BJ (cell line): ENCODE measurements around the gene IL18BP. TPM values are rescaled to one million over a fixed set of nuclear protein-coding genes. Genes with fewer than 3 reads are reported as not detected.

Experiments used
- CTCF ChIA-PET: fragments of 350-600 bp; formaldehyde crosslinking; extraction: SDS; loops from one replicate; lab custom pipeline; 2021; ENCODE audit warnings: antibody characterized with exemption, inconsistent platforms; lab: Yijun Ruan, JAX
- POLR2A ChIA-PET: fragments of 300-600 bp; sonication (Branson Sonifier 250); formaldehyde crosslinking; extraction: SDS; loops from one replicate; lab custom pipeline; 2021; ENCODE audit warnings: antibody characterized with exemption; lab: Charles Lee
- DNase-seq: peaks from one replicate; pipeline ENCODE4 v3.0.0-alpha.2; 2011; ENCODE audit warnings: low read depth
- H3K27me3 ChIP-seq: 2 replicates; pipeline ENCODE4 v1.6.0; 2011; ENCODE audit warnings: low read length; ENCODE audit not compliant: control insufficient read depth, insufficient read depth
- H3K36me3 ChIP-seq: 2 replicates; pipeline ENCODE4 v1.5.1; 2011; ENCODE audit warnings: low read length; ENCODE audit not compliant: control insufficient read depth, insufficient read depth
- H3K4me3 ChIP-seq: 2 replicates; pipeline ENCODE4 v1.5.1; 2011; ENCODE audit warnings: low read depth, mild to moderate bottlenecking, control low read depth, low read length
- polyA plus RNA-seq: library from polyadenylated mRNA; depleted of rRNA; stranded (reverse); fragments of >200 nt; gene quantifications from 2 replicates; pipeline ENCODE4 v1.2.3, GENCODE V29; 2011
- TF ChIP-seq, protein P1 (sequence below): IDR thresholded peaks from 2 replicates; pipeline ENCODE4 v1.5.1; 2011; ENCODE audit warnings: low read depth, mild to moderate bottlenecking, control low read depth, inconsistent platforms, low read length, moderate library complexity; ENCODE audit not compliant: insufficient read depth

Gene IL18BP
- polyA plus RNA-seq, 1 experiment, result 3.2 TPM

DNA sequence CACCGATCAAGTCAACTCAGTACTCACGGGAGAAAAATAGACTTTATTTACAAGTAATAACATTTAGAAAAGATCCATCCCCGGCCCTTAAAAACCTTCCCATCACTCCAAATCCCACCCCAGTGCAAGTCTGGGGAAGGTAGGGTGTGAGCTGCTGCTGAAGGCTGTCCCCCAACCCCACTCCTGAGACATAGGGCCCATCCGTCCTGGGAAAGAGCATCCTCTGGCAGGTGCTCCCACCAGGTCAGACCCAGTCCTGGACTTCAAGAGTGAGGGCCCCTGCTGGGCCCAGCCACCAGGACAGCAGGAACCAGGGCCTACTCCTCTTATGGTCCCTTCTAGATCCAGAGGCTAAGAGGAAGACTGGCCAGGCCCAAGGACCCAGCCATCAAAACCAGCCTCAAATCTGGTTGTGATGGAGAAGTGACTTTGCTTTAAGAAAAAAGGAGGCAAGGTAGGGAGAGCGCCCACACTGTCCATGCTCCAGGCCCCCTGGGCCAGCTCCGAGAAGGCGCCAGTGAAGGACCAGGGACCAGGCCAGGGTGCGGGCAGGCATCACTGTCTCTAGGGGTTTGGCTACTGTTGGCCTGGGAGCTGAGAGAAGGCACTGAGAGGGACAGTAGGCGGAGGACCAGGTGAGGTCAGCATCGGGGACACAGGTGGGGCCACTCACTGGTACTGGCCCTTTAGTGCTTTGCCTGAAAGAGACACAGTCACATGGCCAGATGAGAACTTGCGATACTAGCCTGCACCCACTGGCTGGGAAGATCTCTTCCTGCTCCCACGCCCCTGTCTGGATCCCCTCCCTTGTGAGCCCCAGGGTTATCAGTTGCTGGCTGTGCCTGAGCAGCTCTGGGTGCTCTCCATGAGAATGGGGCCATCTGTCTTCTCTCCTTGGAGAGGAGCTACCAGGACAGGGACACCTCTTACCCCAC lies 4.4 kb downstream of the IL18BP start:
- Histone ChIP-seq H3K4me3 (no peak overlapping the region), H3K27me3 (no peaks in the 10 kb centered on the region), H3K36me3 (peaks cover 59% of the 10 kb centered on the region)
- no peak for DNase-seq
- CTCF ChIA-PET, result interaction anchor here (0.5 to 3.1 kb wide), 6 partner anchors 12 to 428 kb away, joined by 3 to 19 read pairs (median 3); no protein-coding TSS in a partner anchor
- TF ChIP-seq, protein P1, sequence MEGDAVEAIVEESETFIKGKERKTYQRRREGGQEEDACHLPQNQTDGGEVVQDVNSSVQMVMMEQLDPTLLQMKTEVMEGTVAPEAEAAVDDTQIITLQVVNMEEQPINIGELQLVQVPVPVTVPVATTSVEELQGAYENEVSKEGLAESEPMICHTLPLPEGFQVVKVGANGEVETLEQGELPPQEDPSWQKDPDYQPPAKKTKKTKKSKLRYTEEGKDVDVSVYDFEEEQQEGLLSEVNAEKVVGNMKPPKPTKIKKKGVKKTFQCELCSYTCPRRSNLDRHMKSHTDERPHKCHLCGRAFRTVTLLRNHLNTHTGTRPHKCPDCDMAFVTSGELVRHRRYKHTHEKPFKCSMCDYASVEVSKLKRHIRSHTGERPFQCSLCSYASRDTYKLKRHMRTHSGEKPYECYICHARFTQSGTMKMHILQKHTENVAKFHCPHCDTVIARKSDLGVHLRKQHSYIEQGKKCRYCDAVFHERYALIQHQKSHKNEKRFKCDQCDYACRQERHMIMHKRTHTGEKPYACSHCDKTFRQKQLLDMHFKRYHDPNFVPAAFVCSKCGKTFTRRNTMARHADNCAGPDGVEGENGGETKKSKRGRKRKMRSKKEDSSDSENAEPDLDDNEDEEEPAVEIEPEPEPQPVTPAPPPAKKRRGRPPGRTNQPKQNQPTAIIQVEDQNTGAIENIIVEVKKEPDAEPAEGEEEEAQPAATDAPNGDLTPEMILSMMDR, result no peak
- POLR2A ChIA-PET, result no interaction called here

DNA sequence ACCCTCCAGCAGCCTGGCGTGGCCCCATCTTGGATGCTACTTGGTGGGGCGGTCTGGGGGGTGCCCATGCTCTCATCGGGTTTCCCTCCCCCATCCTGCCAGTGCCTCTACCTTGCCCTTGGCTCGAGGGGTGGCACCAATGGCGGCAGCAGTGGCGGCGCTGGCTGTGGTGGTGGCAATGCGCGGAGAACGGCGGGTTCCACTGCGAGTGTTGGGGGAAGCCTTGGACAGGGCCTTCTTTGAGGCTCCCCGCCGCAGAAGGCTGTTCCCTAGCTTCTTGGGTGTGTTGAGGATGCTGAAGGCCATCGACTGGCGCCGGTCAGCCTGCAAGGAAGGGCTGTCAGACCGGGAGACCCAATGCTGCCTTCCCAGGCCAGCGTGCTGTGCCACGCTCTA lies 5.1 kb downstream of the IL18BP start:
- Histone ChIP-seq H3K27me3 (no peaks in the 10 kb centered on the region), H3K4me3 (no peak overlapping the region), H3K36me3 (peaks cover 63% of the 10 kb centered on the region)
- DNase-seq, result no peak
- ChIA-PET POLR2A (no interaction called here), CTCF (interaction anchor here (0.5 to 3.1 kb wide), 6 partner anchors 12 to 179 kb away, joined by 3 to 19 read pairs (median 4); no protein-coding TSS in a partner anchor)
- TF ChIP-seq, protein P1, result no peak

DNA sequence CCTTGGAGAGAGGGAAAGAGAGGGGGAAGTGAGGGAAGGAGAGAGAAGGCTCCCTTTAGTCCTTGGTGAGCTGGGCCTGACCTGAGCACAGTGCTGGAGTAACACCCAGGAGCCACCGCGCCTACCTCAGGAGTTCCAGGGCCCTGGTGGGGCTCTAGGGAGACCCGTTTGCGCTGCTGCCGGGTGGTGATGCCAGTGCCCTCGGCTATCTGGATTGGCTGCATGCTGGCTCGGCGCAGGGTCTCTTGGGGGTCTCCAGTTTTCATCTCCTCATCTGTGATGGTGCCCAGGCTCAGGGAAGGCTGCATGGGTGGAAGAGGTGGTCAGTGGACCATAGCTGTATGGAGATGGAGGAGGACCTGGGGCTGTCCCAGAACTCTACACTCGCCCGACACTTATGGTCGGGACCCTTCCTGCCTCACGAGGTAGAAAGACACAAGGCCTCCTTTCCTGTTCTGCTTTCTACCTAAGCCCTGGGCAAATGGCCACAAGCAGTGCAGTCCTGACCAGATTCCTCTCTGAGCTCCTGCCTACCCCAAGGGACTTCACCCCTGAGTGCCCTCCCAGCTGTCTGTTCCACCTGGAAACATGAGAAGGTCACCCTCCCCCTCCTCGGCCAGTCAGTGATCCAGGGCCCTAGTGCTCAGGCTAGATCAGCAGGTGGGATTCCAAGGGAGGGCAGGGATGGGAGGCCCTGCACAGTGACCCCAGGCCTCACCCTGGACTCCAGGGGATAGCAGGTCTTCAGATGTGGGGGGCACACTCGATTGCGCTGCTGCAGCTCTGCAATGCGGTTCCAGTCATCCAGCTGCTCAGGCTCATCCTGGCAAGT lies 6.0 kb downstream of the IL18BP start:
- ChIA-PET POLR2A (interaction anchor here (0.6 kb wide), 1 partner anchor 74 kb away, joined by 3 read pairs; no protein-coding TSS in a partner anchor), CTCF (interaction anchor here (0.6 to 3.1 kb wide), 5 partner anchors 11 to 179 kb away, joined by 3 to 19 read pairs (median 5); no protein-coding TSS in a partner anchor)
- TF ChIP-seq, protein P1, result no peak
- Histone ChIP-seq H3K27me3 (no peaks in the 10 kb centered on the region), H3K36me3 (peaks cover 71% of the 10 kb centered on the region), H3K4me3 (no peak overlapping the region)
- DNase-seq, result no peak

DNA sequence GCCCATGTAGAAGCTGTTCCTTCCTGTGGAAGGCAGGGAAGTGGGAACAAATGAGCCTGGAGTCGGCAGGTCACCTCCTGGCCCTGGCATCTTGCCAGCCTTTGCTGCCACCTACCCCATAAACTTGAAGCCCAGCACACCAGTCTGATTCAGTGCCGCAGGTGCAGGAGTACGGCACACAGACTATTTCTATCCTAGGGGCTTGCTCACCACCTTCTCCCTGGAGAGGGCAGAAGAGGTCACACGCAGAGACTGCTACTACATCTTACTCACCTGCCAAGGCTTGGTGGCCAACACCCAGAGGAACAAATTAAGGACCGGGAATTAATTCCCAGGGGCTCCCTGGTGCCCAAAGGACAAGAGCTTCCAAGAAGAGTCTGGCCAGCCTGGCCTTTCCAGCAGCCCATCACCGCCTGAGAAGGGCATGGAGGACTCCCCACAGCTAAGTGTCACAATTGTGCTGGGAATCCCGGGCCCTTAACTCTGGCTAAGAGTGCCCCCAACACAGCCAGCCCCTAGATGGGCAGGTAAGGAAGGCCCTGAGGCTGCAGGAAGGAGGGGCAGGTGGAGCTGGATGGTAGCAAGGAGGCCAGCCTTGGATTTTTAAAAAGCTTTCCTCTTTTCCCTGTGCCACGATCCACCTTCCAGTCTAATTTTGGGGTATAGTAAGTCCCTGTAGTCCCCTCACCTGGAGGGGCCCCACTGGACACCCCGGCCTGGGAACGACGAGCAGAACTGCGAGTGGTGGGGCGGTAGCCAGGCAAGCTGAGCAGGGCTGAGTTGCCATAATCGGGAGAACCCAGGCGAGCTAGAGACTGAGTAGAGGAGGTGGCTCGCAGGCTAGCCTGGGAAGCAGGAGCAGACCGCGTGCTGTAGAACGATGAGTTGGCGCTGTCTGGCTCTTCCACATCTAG lies 6.9 kb downstream of the IL18BP start:
- POLR2A ChIA-PET, result no interaction called here
- TF ChIP-seq, protein P1, result no peak
- H3K36me3 ChIP-seq, result peaks cover 77% of the 10 kb centered on the region
- CTCF ChIA-PET, result interaction anchor here (0.6 to 3.1 kb wide), 6 partner anchors 10 to 178 kb away, joined by 3 to 19 read pairs (median 4); no protein-coding TSS in a partner anchor
- no peak overlapping the region for H3K4me3 ChIP-seq
- no peak for DNase-seq
- no peaks in the 10 kb centered on the region for H3K27me3 ChIP-seq
